ENCODE data around the gene SEZ6. TPM values are rescaled to one million over a fixed set of nuclear protein-coding genes. Genes with fewer than 3 reads are reported as not detected.

The SEZ6 gene
- polyA plus RNA-seq, 3 donors = 0.17 to 0.33 (median 0.18) TPM

- no peak overlapping the region for H3K27ac ChIP-seq (ENCODE audit: low read depth in 1 of 2, low read length in 2 of 2)
- H3K4me3 Mint-ChIP-seq = no peak overlapping the region
- H3K27ac Mint-ChIP-seq = peak overlapping the region in 1 of 7 donors; percentile 37
- WGBS (ENCODE audit: insufficient coverage) = 93% methylated on average over 5 of the region's 5 CpGs
- H3K4me3 ChIP-seq (replicated peaks in 1 of 3; ENCODE audit: low read depth in 2 of 3, low read length in 3 of 3) = no peak overlapping the region
- DNase-seq = no peak
- intact Hi-C loops (cut with micrococcal nuclease) = no loop called here
- no peaks in the 10 kb centered on the region for H3K36me3 ChIP-seq (replicated peaks in 1 of 2; ENCODE audit: control insufficient read depth in 1 of 2, insufficient read depth in 2 of 2, low read length in 2 of 2)
- H3K27me3 Mint-ChIP-seq (ENCODE audit: low read depth in 3 of 3) = peaks cover 1 to 6% (median 5%) of the 10 kb centered on the region in 3 donors
- peaks cover 0 to 2% (median 0%) of the 10 kb centered on the region in 7 donors for H3K9me3 Mint-ChIP-seq
- peaks cover 10% of the 10 kb centered on the region for H3K4me1 Mint-ChIP-seq
- no peaks in the 10 kb centered on the region for H3K9me3 ChIP-seq (replicated peaks in 1 of 2; ENCODE audit: control insufficient read depth in 1 of 2, insufficient read depth in 1 of 2, low read length in 2 of 2)
- no peaks in the 10 kb centered on the region for H3K79me2 ChIP-seq (ENCODE audit: insufficient read depth, low read length)
- no peaks in the 10 kb centered on the region for H3K27me3 ChIP-seq (ENCODE audit: control insufficient read depth in 2 of 2, insufficient read depth in 2 of 2, low read length in 2 of 2)
- H3K4me1 ChIP-seq (ENCODE audit: control insufficient read depth in 1 of 2, insufficient read depth in 2 of 2, low read length in 2 of 2) = no peaks in the 10 kb centered on the region
- H3K9ac ChIP-seq (ENCODE audit: insufficient read depth, low read length, poor library complexity, severe bottlenecking) = no peak overlapping the region
- H3K4me2 ChIP-seq (replicated peaks; ENCODE audit: extremely low read depth, low read length, poor library complexity, severe bottlenecking) = no peak overlapping the region
- TF ChIP-seq CTCF (IDR thresholded peaks at IDR 0.05) = no peak
- no peaks in the 10 kb centered on the region for H3K36me3 Mint-ChIP-seq
- no peaks in the 10 kb centered on the region for H4K20me1 ChIP-seq (ENCODE audit: insufficient read depth, low read length)
- no peak overlapping the region for H2AFZ ChIP-seq (ENCODE audit: insufficient read depth, low read depth, low read length, poor library complexity, severe bottlenecking)
These were observed 30.2 kb downstream of the SEZ6 start for GRCh38 chr17:28975646-28976045.

- Mint-ChIP-seq H3K9me3 (peaks cover 0 to 2% (median 0%) of the 10 kb centered on the region in 7 donors), H3K27ac (no peak overlapping the region)
- WGBS (ENCODE audit: insufficient coverage) = 94% methylated on average over 2 of the region's 2 CpGs
These were observed 30.8 kb downstream of the SEZ6 start for GRCh38 chr17:28975031-28975430.

More at GRCh38 chr17:28975031-28975430, 30.8 kb downstream of the SEZ6 start:
- H3K36me3 Mint-ChIP-seq = no peaks in the 10 kb centered on the region
- Histone ChIP-seq H3K9ac (ENCODE audit: insufficient read depth, low read length, poor library complexity, severe bottlenecking) (no peak overlapping the region), H3K36me3 (replicated peaks in 1 of 2; ENCODE audit: control insufficient read depth in 1 of 2, insufficient read depth in 2 of 2, low read length in 2 of 2) (no peaks in the 10 kb centered on the region), H3K79me2 (ENCODE audit: insufficient read depth, low read length) (no peaks in the 10 kb centered on the region), H3K4me1 (ENCODE audit: control insufficient read depth in 1 of 2, insufficient read depth in 2 of 2, low read length in 2 of 2) (no peaks in the 10 kb centered on the region), H3K27me3 (ENCODE audit: control insufficient read depth in 2 of 2, insufficient read depth in 2 of 2, low read length in 2 of 2) (no peaks in the 10 kb centered on the region), H3K9me3 (replicated peaks in 1 of 2; ENCODE audit: control insufficient read depth in 1 of 2, insufficient read depth in 1 of 2, low read length in 2 of 2) (no peaks in the 10 kb centered on the region), H2AFZ (ENCODE audit: insufficient read depth, low read depth, low read length, poor library complexity, severe bottlenecking) (no peak overlapping the region), H3K4me3 (replicated peaks in 1 of 3; ENCODE audit: low read depth in 2 of 3, low read length in 3 of 3) (no peak overlapping the region), H3K27ac (ENCODE audit: low read depth in 1 of 2, low read length in 2 of 2) (no peak overlapping the region), H3K4me2 (replicated peaks; ENCODE audit: extremely low read depth, low read length, poor library complexity, severe bottlenecking) (no peak overlapping the region), H4K20me1 (ENCODE audit: insufficient read depth, low read length) (no peaks in the 10 kb centered on the region)
- H3K4me3 Mint-ChIP-seq = no peak overlapping the region
- H3K27me3 Mint-ChIP-seq (ENCODE audit: low read depth in 3 of 3) = peaks cover 0 to 6% (median 3%) of the 10 kb centered on the region in 3 donors
- no peak for TF ChIP-seq CTCF (IDR thresholded peaks at IDR 0.05)
- peaks cover 10% of the 10 kb centered on the region for H3K4me1 Mint-ChIP-seq
- DNase-seq = no peak
- intact Hi-C loops (cut with micrococcal nuclease) = no loop called here

All from CD14-positive monocyte (primary cell).